A549 (cell line): ENCODE data around the gene ZFYVE9.

ENCODE experiments used
- CTCF ChIP-seq: fragments of >200 bp; sonication (Bioruptor Twin); formaldehyde crosslinking; IDR thresholded peaks from 3 replicates; pipeline ENCODE4 v1.5.1; 2016
- EHF ChIP-seq: fragments of 250-450 bp; sonication (Bioruptor Pico); IDR thresholded peaks from 2 replicates; pipeline ENCODE4 v1.5.0; 2020; ENCODE audit warnings: mild to moderate bottlenecking

DNA sequence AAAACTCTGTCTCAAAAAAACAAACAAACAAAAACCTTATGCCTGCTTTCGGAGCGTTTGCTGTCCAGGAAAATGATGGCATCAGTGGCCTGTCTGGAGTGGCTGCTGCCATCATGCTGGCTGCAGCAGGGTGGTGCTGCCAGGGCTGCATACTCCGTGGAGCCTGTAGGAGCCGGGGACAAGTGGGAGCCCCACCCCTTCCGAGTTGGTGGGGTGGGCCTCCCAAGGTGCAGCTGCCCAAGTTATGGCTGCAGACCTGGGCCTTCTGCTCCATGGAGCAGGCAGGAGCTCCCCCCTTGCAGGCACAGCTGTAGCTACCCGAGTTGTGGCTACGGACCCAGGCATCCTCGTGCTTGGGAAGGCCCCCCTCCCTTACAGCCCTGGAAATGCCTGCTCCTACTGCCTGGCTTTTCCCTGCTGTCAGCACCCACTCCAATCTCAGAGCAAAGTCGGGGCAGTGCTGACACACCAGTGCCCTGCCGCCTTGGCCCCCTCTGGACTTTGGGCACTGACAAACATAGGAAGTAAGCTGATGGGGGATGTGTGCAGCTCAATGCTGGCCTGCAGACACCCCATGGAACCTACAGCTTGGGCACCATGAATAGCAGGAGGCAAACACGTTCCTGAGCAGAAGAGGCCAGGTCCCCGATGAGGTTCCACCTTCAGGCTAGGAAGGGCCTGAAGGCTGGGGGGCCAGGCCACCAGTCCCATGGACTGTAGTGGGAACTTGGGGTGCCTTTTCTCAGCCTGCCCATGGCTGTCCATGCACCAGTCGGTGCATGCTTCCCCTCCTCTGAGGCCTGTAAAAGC is 163.7 kb downstream of the ZFYVE9 start:
- TF ChIP-seq CTCF: no peak
- no peak for TF ChIP-seq EHF (CRISPR knock-in tag)
